Esophagus muscularis mucosa (tissue), 4 donors: ENCODE results near the gene STK32B.

Experiments used
- EP300 ChIP-seq: sonication (generic); formaldehyde crosslinking; IDR thresholded peaks from one replicate; pipeline ENCODE4 v1.6.1; 2017; ENCODE audit warnings: antibody characterized with exemption
- POLR2A ChIP-seq: fragments of 450-650 bp; IDR thresholded peaks from one replicate; pipeline ENCODE4 v1.6.1; 2017; ENCODE audit warnings: antibody characterized with exemption, moderate library complexity, mild to moderate bottlenecking, low read depth
- POLR2AphosphoS5 ChIP-seq, 2 donors: sonication (generic); formaldehyde crosslinking; IDR thresholded peaks; one replicate each; pipeline ENCODE4 v1.6.1; 2017; ENCODE audit warnings: antibody characterized with exemption in 2 of 2
- TF ChIP-seq, protein P1 (sequence below), 3 experiments: fragments of 200-600 bp in 2 of 3; fragments of 450-650 bp in 1 of 3; sonication (generic) in 2 of 3; IDR thresholded peaks; one replicate each; pipeline ENCODE4 v1.5.1; 2017 to 2019; ENCODE audit warnings: antibody characterized with exemption in 3 of 3, mild to moderate bottlenecking in 2 of 3, moderate library complexity in 1 of 3

GRCh38 chr4:5209862-5210261 lies 158.6 kb downstream of the STK32B start:
- TF ChIP-seq, protein P1, sequence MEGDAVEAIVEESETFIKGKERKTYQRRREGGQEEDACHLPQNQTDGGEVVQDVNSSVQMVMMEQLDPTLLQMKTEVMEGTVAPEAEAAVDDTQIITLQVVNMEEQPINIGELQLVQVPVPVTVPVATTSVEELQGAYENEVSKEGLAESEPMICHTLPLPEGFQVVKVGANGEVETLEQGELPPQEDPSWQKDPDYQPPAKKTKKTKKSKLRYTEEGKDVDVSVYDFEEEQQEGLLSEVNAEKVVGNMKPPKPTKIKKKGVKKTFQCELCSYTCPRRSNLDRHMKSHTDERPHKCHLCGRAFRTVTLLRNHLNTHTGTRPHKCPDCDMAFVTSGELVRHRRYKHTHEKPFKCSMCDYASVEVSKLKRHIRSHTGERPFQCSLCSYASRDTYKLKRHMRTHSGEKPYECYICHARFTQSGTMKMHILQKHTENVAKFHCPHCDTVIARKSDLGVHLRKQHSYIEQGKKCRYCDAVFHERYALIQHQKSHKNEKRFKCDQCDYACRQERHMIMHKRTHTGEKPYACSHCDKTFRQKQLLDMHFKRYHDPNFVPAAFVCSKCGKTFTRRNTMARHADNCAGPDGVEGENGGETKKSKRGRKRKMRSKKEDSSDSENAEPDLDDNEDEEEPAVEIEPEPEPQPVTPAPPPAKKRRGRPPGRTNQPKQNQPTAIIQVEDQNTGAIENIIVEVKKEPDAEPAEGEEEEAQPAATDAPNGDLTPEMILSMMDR (IDR thresholded peaks at IDR 0.05): no peak
- TF ChIP-seq POLR2AphosphoS5 (IDR thresholded peaks at IDR 0.05) (no peak), EP300 (no peak), POLR2A (no peak)
